Astrocyte of the spinal cord (primary cell): Measurements from ENCODE around the gene DTX3L.

Source experiments
- DNase-seq: peaks from one replicate; pipeline ENCODE4 v3.0.0; 2011; ENCODE audit warnings: low read depth, low spot score
- H3K4me3 ChIP-seq: 2 replicates; pipeline ENCODE4 v1.5.1; 2011; ENCODE audit warnings: low read depth, mild to moderate bottlenecking, low read length, moderate library complexity
- in situ Hi-C: cut with HindIII; loops from 2 replicates; pipeline ENCODE4 v1.10.0; 2017; ENCODE audit warnings: low sequenced_read_pairs
- TF ChIP-seq, protein P1 (sequence below): IDR thresholded peaks from 2 replicates; pipeline ENCODE4 v1.5.1; 2012; ENCODE audit warnings: low read depth, mild to moderate bottlenecking, low read length, inconsistent platforms

Gene DTX3L

DNA sequence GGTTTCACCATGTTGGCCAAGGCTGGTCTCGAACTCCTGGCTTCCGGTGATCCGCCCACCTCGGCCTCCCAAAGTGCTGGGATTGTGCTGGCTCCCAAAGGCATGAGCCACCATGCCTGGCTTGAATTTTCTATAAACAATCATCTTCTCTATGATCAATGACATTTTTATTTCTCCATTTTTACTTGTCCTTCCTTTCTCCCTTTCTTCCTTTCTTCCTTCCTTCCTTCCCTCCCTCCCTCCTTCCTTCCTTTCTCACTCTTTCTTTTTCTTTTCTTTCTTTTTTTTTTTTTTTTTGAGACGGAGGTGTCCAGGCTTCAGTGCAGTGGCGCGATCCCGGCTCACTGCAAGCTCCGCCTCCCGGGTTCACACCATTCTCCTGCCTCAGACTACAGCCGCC, 40.8 kb upstream of the DTX3L start:
- TF ChIP-seq, protein P1, sequence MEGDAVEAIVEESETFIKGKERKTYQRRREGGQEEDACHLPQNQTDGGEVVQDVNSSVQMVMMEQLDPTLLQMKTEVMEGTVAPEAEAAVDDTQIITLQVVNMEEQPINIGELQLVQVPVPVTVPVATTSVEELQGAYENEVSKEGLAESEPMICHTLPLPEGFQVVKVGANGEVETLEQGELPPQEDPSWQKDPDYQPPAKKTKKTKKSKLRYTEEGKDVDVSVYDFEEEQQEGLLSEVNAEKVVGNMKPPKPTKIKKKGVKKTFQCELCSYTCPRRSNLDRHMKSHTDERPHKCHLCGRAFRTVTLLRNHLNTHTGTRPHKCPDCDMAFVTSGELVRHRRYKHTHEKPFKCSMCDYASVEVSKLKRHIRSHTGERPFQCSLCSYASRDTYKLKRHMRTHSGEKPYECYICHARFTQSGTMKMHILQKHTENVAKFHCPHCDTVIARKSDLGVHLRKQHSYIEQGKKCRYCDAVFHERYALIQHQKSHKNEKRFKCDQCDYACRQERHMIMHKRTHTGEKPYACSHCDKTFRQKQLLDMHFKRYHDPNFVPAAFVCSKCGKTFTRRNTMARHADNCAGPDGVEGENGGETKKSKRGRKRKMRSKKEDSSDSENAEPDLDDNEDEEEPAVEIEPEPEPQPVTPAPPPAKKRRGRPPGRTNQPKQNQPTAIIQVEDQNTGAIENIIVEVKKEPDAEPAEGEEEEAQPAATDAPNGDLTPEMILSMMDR, result no peak
- no peak for DNase-seq
- in situ Hi-C loops, result no loop called here
- no peak overlapping the region for H3K4me3 ChIP-seq

DNA sequence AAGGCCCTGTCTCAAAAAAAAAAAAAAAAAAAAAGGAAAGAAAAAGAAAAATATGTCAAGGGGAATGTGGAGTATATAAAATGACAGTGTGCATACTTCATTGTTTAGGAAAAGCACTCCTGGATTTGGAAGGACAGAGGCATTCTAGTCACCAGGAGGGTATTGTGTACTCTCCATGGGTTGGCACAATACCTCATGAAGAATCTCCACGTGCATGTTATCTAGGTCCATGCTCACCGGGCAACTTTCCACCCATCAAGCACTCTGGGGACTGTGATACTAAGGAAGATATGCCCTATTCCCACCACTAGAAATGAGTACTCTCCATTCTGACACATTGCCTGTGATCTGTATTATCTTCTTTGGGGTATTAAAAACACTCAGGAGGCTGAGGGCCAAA, 34.0 kb upstream of the DTX3L start:
- TF ChIP-seq, protein P1, result no peak
- in situ Hi-C loops, result no loop called here
- no peak overlapping the region for H3K4me3 ChIP-seq
- no peak for DNase-seq

DNA sequence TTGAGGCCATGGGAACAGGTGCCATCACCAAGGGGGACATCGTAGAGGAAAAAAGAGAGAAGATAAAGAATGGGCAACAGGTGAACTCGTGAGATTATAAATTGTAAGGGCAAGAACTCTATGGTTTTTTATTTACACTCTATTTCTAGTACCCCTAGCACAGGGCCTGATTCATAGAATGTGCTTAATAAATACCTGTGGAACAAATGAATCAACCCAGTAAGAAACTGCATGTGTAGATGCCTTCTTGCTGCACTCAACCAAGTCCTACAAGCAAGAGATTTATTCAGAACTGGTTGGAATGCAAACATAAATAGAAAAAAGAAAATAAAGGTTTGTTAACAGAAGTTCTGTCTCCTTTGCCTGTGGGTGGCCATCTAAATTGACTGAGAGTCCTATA, 30.7 kb upstream of the DTX3L start:
- H3K4me3 ChIP-seq, result no peak overlapping the region
- TF ChIP-seq, protein P1, result no peak
- in situ Hi-C loops, result no loop called here
- DNase-seq, result no peak

DNA sequence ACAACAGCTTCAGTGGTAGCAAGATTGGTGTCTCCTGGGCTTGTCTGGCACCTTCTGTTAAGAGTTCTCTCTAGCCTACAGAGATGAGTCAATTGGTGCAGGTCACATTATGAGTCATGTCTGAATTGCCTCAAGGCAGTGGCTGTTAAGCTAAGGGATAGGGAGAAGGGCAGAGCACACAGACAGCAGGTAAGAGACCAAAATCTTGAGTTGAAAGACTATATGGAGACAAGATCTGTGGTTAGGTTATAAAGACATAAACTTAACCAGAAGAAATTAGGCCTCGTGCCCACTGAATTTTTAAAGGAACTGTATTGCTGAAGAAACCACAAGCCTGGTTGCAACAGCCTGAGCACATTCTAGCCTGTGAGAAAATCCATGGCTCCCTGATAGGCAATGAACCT, 30.2 kb upstream of the DTX3L start:
- no peak overlapping the region for H3K4me3 ChIP-seq
- peak; percentile 85 for DNase-seq
- in situ Hi-C loops, result no loop called here
- TF ChIP-seq, protein P1, result no peak

DNA sequence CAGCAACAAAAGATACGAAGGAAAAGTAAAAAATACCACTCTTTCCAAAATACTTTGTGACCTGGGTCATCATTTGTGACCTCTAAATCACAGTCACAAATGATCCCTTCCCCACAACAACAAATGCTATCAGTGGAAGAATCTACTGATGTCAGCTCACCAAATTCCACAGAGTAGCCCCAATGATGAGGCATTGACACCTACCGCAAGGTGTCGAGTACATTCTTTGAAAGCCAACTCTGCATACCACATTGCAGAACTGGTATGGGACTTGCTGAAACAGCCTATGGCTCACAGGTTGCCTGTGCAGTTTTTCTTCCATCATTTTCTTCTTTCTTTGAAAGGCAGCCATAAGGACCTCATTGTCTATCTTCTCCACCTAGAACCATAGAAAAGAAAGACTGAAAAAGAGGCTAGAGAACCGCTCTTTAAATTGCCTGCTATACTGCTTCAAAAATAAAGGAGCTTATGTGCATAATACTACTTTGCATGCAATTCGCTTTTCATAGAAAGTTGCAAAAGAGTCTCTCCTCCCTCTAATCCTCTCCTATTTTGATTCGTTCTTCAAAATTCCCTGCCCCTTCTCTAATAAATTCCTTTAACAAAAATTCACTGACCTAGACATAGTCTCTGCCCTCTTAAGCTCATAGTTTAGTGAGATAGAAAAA, 28.0 kb upstream of the DTX3L start:
- in situ Hi-C loops, result no loop called here
- no peak for DNase-seq
- no peak overlapping the region for H3K4me3 ChIP-seq
- TF ChIP-seq, protein P1, result no peak

DNA sequence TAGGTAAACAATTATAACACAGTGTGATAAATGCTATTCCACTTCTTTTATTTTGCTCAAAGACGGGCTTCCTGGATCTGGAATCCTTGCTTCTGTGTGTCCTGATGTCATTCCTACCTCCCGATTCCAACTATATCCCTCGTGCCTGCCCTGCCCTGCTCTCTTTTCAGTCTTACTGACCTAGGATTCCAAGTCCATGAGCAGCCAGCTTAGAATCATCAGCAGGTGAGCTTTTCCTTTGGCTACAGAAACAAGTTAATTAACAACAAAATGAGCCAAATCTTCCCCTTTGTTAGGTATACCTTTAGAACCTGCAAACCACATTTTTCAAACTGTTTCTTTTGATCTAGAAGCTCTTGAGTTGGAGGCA, 27.5 kb upstream of the DTX3L start:
- TF ChIP-seq, protein P1, result no peak

More for the DNA sequence above, 27.5 kb upstream of the DTX3L start:
- no peak overlapping the region for H3K4me3 ChIP-seq
- in situ Hi-C loops, result no loop called here
- DNase-seq, result no peak
